22Rv1 (cell line): ENCODE results near the gene OR8A1.

ENCODE experiments used
- H3K27ac ChIP-seq: fragments of 450-650 bp; 2 replicates; pipeline ENCODE4 v1.5.1; 2017
- ZFX ChIP-seq: fragments of 450-650 bp; IDR thresholded peaks from 2 replicates; pipeline ENCODE4 v1.6.1; 2017; ENCODE audit warnings: antibody characterized with exemption, borderline replicate concordance
- TF ChIP-seq, protein P1 (sequence below): fragments of 450-650 bp; IDR thresholded peaks from 2 replicates; pipeline ENCODE4 v1.5.1; 2017; ENCODE audit warnings: mild to moderate bottlenecking

The OR8A1 gene

DNA sequence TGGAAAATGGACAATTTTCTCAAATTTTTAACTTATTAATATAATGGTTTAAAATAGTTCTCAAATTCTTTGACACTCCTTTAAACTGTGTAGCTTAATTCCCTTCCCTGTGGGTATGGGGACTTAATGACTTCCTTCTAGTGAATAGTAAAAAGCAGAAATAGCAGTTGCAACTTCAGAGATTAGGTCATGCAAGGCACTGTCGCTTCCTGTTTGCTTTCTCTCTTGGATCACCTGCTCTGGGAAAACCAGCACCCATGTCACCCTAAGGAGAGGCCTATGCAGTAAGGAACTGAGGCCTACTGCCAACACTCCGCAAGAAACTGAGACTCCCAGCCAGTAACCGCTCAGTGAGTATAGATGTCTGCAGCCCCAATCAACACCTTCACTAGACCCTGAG, 35.9 kb downstream of the OR8A1 start:
- H3K27ac ChIP-seq, result no peak overlapping the region
- TF ChIP-seq, protein P1, sequence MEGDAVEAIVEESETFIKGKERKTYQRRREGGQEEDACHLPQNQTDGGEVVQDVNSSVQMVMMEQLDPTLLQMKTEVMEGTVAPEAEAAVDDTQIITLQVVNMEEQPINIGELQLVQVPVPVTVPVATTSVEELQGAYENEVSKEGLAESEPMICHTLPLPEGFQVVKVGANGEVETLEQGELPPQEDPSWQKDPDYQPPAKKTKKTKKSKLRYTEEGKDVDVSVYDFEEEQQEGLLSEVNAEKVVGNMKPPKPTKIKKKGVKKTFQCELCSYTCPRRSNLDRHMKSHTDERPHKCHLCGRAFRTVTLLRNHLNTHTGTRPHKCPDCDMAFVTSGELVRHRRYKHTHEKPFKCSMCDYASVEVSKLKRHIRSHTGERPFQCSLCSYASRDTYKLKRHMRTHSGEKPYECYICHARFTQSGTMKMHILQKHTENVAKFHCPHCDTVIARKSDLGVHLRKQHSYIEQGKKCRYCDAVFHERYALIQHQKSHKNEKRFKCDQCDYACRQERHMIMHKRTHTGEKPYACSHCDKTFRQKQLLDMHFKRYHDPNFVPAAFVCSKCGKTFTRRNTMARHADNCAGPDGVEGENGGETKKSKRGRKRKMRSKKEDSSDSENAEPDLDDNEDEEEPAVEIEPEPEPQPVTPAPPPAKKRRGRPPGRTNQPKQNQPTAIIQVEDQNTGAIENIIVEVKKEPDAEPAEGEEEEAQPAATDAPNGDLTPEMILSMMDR, result no peak
- TF ChIP-seq ZFX, result no peak

DNA sequence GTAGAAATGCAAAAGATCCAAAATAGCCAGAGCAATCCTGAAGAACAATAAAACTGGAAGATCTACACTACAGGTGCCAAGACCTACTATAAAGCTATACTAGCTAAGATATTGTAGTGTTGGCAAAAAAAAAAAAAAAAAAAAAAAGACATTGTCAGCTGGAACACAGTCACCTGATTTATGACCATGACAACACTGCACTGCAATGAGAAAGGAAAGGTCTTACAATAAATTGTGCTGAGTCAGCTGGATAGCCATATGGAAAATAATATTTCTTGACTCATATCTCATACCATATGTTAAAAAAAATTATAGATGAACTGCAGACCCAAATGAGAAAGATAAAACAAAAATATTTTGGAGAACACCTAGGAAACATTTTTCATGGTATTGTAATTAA, 38.4 kb downstream of the OR8A1 start:
- no peak overlapping the region for H3K27ac ChIP-seq
- TF ChIP-seq ZFX, result no peak
- TF ChIP-seq, protein P1, result no peak

GRCh38 chr11:124610295-124610694, 40.5 kb downstream of the OR8A1 start:
- TF ChIP-seq ZFX, result no peak
- TF ChIP-seq, protein P1, result no peak

DNA sequence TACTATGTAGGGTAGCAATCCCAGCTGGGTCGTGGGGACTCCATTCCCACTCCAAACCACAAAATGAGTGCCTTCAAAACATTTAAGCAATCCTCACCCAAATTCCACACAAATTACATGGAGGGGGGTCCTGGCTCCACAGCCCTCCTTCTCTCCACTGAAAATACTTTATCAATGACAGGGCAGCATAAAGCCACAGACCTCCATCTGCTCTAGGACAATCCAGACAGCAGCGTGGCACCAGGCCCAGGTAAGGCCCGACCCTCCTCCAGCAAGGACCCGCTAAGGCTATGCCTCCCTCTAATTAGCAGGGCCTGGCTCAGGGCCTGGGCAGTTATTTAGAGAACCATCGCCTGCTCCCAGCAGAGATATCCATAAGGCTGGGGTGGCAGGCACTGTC, 41.3 kb downstream of the OR8A1 start, which contains the start of gene PANX3:
TSS of gene PANX3 (plus strand) at position 365 of the 400 bp plus-strand sequence. CDS start 129 bp downstream, outside the sequence.
- H3K27ac ChIP-seq, result no peak within 1 kb of the TSS
- TF ChIP-seq, protein P1, result no peak
- no peak for TF ChIP-seq ZFX

More at GRCh38 chr11:124610295-124610694, 40.5 kb downstream of the OR8A1 start:
- no peak overlapping the region for H3K27ac ChIP-seq

DNA sequence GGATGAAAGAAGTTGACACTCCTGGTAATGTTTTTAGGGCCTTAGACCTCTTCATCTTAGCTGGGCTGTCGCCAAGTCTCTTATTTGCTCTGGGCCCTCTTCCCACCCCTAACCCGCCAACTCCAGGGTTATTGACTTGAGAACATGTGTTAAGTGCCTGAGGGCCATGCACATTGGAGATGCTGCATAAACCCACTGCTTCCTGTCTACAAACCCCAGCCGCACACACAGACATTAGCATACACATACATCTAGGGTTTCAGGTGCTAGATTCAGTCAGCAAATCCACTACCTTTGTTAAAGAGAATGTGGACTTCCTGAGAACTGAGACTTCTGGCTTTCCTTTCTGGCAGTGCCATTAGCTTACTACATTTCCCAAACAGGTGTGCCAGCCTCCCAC, 42.2 kb downstream of the OR8A1 start:
- no peak overlapping the region for H3K27ac ChIP-seq
- no peak for TF ChIP-seq ZFX
- TF ChIP-seq, protein P1, result no peak

- TF ChIP-seq, protein P1, result no peak
- TF ChIP-seq ZFX, result no peak
These were observed 42.9 kb downstream of the OR8A1 start for GRCh38 chr11:124612567-124613246.

DNA sequence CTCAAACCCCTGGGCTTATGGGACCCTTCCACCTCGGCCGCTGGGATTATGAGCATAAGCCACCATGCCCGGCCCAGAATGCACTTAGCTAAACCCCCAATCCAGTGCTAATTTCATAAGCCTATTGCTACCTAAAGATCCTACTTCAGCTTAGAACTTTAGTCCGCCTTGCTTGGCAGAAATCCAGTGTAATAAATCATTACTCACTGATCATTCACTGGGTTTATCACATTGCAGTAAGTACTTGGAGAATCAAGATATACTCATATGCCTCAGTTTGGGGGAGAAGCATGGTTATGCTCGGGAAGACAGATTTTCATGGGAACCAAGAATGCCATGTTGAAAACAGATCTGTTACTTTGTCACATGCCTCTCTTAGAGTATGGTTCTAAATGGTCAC, 49.1 kb downstream of the OR8A1 start:
- no peak overlapping the region for H3K27ac ChIP-seq
- TF ChIP-seq, protein P1, result no peak
- no peak for TF ChIP-seq ZFX

More at GRCh38 chr11:124612567-124613246, 42.9 kb downstream of the OR8A1 start:
- H3K27ac ChIP-seq, result no peak overlapping the region
